Measurements from ENCODE around the gene FANCE. TPM values are rescaled to one million over a fixed set of nuclear protein-coding genes. Genes with fewer than 3 reads are reported as not detected.

Gene FANCE
- total and polyA plus RNA-seq, 9 of the 15 experiments (the other 6 are each of a cell fraction or from before 2014, with no cell fraction given) = 5.7 to 30.2 (median 17.0) TPM

GRCh38 chr6:35452183-35453090 lies at the start of gene FANCE (continued):
- TF ChIP-seq MGA (IDR thresholded peaks at IDR 0.05) (peak; percentile 88), CSDE1 (IDR thresholded peaks at IDR 0.05) (no peak), NR2C1 (IDR thresholded peaks at IDR 0.05) (no peak), NR2C1 (tag; IDR thresholded peaks at IDR 0.05) (no peak), PHTF2 (CRISPR knock-in tag; IDR thresholded peaks at IDR 0.05) (no peak), ZNF584 (CRISPR knock-in tag; IDR thresholded peaks at IDR 0.05; ENCODE audit: low read depth) (no peak), KAT7 (CRISPR knock-in tag; IDR thresholded peaks at IDR 0.05; ENCODE audit: borderline replicate concordance) (0 out of 2 replicates have a peak, but pooled peaks have one; percentile 11), ZNF780A (CRISPR knock-in tag; IDR thresholded peaks at IDR 0.05) (no peak), ZNF76 (CRISPR knock-in tag; IDR thresholded peaks at IDR 0.05; ENCODE audit: borderline replicate concordance) (no peak), XRCC5 (IDR thresholded peaks at IDR 0.05; ENCODE audit: low read depth, low read length) (no peak), ZNF444 (CRISPR knock-in tag; IDR thresholded peaks at IDR 0.05) (no peak)
